Brain microvascular endothelial cell (primary cell): ENCODE results near the gene COL9A3.

Source experiments
- DNase-seq: peaks from one replicate; pipeline ENCODE4 v3.0.0-alpha.2; 2020
- H3K27ac ChIP-seq: fragments of 250-450 bp; sonication (Bioruptor Pico); 2 replicates; pipeline ENCODE4 v1.5.1; 2020; ENCODE audit warnings: mild to moderate bottlenecking, moderate library complexity
- H3K27me3 ChIP-seq: fragments of 250-450 bp; sonication (Bioruptor Pico); replicated peaks from 2 replicates; pipeline ENCODE4 v1.5.1; 2020; ENCODE audit warnings: mild to moderate bottlenecking
- H3K36me3 ChIP-seq: fragments of 250-450 bp; sonication (Bioruptor Pico); replicated peaks from 2 replicates; pipeline ENCODE4 v1.5.1; 2020; ENCODE audit warnings: mild to moderate bottlenecking
- H3K4me3 ChIP-seq: 2 replicates; pipeline ENCODE4 v1.5.1; 2011; ENCODE audit warnings: low read depth, mild to moderate bottlenecking, control low read depth, low read length, moderate library complexity
- in situ Hi-C: cut with HindIII; loops from 2 replicates; pipeline ENCODE4 v1.10.0; 2017; ENCODE audit warnings: low sequenced_read_pairs, low pct_ligation_motif_present
- TF ChIP-seq, protein P1 (sequence below): IDR thresholded peaks from 2 replicates; pipeline ENCODE4 v1.5.1; 2011; ENCODE audit warnings: low read depth, mild to moderate bottlenecking, moderate library complexity, low read length, control low read depth, inconsistent platforms; ENCODE audit errors: missing control alignments

The COL9A3 gene

DNA sequence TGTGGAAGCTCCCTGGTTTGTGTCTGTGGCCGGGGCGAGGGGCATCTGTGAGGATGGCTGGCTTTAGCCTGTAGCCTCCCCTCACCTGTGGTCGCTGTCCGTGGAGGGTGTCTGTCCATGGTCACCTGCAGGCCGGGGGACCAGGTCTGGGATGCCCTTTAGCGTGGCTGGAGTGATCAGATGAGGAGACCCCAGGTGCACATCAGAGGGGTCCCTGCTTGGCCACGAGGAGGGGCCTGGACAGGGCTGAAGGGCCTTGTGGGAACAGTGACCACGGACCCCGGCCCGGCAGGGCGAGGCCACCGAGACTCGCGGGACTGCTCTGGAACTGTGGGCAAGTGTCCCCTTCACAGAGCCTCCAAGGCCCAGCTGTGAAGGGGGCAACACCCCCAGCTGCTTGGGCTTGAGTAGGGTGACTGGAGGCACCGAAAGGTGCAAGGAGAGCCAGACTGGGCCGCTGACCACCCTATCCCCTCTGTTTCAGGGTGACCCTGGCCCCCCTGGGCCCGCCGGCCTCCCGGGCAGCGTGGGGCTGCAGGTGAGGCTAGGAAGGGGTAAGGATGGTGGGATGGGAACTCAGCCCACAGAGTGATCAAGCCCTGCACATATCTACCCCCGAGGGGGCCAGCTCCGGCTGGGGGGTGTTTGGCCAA is 8.6 kb downstream of the COL9A3 start:
- DNase-seq, result no peak
- TF ChIP-seq, protein P1, sequence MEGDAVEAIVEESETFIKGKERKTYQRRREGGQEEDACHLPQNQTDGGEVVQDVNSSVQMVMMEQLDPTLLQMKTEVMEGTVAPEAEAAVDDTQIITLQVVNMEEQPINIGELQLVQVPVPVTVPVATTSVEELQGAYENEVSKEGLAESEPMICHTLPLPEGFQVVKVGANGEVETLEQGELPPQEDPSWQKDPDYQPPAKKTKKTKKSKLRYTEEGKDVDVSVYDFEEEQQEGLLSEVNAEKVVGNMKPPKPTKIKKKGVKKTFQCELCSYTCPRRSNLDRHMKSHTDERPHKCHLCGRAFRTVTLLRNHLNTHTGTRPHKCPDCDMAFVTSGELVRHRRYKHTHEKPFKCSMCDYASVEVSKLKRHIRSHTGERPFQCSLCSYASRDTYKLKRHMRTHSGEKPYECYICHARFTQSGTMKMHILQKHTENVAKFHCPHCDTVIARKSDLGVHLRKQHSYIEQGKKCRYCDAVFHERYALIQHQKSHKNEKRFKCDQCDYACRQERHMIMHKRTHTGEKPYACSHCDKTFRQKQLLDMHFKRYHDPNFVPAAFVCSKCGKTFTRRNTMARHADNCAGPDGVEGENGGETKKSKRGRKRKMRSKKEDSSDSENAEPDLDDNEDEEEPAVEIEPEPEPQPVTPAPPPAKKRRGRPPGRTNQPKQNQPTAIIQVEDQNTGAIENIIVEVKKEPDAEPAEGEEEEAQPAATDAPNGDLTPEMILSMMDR, result no peak
- no peak overlapping the region for H3K4me3 ChIP-seq
- no peaks in the 10 kb centered on the region for H3K36me3 ChIP-seq
- no peak overlapping the region for H3K27ac ChIP-seq
- in situ Hi-C loops, result no loop called here
- H3K27me3 ChIP-seq, result no peaks in the 10 kb centered on the region

DNA sequence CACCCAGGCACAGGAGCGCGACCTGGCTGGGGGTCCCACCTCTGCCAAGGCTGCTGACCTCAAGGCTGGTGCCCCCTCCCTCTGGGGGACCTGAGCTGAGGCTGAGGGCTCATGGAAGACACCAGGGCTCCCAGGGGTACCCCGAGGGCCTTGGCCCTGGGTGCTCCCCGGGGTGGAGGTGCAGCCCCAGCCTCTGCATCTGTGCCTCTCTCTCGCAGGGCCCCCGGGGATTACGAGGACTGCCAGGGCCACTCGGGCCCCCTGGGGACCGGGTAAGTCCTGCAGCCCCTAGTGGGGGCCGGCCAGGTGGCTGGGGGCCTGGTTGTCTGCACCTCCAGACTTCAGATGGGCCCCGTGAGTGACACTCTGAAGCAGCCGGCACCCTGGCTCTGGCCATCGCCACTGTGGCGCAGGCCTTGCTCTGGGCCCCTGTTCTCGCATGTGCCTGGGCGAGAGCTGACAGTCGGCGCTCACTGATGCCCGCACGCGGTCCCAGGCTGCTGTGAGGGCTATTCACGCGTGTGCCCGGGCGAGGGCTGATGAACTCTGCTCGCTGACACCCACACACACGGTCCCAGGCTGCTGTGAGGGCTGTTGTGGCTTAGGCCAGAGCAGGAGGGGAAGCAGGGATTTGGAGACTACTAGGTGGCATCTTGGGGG is 9.3 kb downstream of the COL9A3 start:
- Histone ChIP-seq H3K36me3 (no peaks in the 10 kb centered on the region), H3K27ac (no peak overlapping the region), H3K27me3 (no peaks in the 10 kb centered on the region), H3K4me3 (no peak overlapping the region)
- in situ Hi-C loops, result no loop called here
- TF ChIP-seq, protein P1, result no peak
- DNase-seq, result no peak

DNA sequence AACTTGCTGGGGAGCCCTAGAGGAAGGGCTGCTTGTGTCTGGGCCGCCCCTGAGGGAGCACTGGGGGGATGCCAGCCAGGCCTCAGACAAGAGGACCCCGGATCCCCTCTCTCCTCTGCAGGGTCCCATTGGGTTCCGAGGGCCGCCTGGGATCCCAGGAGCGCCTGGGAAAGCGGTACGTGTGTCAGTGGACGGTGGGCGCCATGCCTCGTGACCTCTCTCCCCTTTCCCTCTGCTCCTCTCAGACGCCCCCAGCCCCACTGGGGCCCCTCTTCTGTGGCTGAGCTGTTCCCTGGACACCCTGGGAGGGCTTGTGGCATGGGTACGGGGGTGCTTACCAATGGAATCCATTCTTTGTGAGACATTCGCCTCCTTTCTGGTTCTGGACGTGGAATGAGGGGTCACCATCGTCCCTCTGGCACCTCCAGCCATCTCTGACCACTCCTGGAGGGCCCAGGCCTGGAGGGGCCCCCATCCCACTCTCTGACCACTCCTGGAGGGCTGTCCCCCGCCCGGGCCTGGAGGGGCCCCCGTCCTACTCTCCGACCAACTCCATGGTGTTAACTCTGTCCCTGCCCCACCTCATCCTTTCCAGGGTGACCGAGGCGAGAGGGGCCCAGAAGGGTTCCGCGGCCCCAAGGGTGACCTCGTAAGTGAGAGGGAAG is 9.9 kb downstream of the COL9A3 start:
- Histone ChIP-seq H3K27ac (no peak overlapping the region), H3K36me3 (no peaks in the 10 kb centered on the region), H3K27me3 (no peaks in the 10 kb centered on the region), H3K4me3 (no peak overlapping the region)
- TF ChIP-seq, protein P1, result no peak
- no peak for DNase-seq
- in situ Hi-C loops, result no loop called here

DNA sequence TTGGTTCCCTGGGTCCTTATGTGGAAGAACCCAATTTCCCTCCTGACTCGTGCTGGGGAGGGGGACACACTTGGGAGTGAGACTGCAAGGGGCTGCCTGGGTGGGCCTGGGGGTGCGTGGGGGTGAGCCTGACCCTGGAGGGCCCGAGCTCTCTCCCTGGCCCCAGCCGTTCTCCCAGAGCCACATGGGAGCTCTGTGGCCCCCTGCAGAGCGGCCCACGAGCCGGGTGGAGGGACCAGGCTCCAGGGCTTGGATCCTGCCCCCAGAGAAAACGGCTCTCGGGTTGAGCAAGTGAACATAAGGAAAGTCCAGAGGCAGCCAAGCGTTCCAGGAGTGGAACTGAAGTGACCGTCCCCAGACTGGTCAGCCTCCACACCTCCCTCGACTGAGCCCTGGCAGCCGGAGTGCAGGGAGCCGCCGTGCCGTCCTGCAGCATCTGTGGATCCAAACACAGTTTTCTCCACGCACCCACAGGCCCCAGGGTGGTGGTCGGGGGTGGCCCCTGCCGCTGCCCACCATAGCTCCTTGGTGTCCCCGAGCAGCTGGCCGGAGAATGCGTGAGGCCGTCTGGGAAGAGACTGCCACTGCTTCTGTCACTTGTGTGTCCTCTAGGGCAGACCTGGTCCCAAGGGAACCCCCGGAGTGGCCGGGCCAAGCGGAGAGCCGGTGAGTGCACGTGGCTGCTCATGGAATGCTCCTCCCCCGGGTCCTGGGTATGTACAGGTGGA is 10.6 kb downstream of the COL9A3 start:
- Histone ChIP-seq H3K27ac (no peak overlapping the region), H3K4me3 (no peak overlapping the region), H3K27me3 (no peaks in the 10 kb centered on the region), H3K36me3 (no peaks in the 10 kb centered on the region)
- TF ChIP-seq, protein P1, result no peak
- DNase-seq, result no peak
- in situ Hi-C loops, result no loop called here

DNA sequence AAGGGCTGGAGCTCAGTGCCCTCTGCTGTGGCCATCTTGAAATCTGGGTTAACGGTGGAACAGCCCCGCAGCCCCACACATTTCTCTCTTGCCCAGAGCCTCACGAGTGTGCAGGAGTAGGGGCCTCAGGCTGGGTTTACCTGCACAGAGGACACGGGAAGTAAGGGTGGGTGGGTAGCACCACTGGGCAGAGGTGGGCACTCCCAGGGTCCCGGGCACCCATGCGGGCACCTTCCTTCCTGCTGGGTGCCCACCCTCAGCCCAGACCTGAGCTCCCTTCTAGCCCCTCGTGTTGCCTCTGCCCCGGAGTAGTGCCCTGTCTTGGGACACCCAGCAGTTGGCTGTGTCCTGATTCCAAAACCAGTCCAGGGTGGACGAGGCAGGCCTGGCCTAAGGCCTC is 11.2 kb downstream of the COL9A3 start:
- no peaks in the 10 kb centered on the region for H3K36me3 ChIP-seq
- H3K4me3 ChIP-seq, result no peak overlapping the region
- in situ Hi-C loops, result no loop called here
- no peak overlapping the region for H3K27ac ChIP-seq
- H3K27me3 ChIP-seq, result no peaks in the 10 kb centered on the region
- TF ChIP-seq, protein P1, result no peak
- DNase-seq, result no peak
